ENCODE results near the gene CHID1. TPM values are rescaled to one million over a fixed set of nuclear protein-coding genes. Genes with fewer than 3 reads are reported as not detected.

Gene CHID1
- total RNA-seq, 1 donor from 2014 or later, result 72.9 TPM

DNA sequence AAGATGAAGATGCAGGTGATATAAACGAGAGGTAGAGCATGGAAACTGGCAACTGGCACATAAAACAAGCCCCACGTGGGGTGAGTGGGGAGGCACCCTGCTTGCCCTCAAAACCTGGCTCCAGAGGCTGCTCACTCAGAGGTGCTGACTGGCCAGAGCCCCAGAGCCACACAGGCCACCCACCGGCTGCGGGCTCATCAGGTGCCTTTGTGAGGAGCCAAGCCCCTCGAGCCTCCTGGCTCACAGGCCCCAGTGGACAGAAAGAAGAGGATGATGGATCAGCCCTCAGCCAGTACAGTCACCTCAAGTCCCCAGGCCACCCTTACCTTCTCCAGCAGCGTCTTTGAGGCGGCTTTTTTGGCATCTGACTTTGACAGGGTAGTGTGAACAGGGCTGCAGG lies 6.2 kb downstream of the CHID1 start:
- no peak overlapping the region for H3K27ac ChIP-seq
- intact Hi-C loops (cut with DNase I), result no loop called here
- no peak for DNase-seq (ENCODE audit: extremely low spot score in 2 of 2)
- H3K4me1 ChIP-seq, result peaks cover 9% of the 10 kb centered on the region
- H3K4me3 ChIP-seq, result no peak overlapping the region
- TF ChIP-seq, protein P1, sequence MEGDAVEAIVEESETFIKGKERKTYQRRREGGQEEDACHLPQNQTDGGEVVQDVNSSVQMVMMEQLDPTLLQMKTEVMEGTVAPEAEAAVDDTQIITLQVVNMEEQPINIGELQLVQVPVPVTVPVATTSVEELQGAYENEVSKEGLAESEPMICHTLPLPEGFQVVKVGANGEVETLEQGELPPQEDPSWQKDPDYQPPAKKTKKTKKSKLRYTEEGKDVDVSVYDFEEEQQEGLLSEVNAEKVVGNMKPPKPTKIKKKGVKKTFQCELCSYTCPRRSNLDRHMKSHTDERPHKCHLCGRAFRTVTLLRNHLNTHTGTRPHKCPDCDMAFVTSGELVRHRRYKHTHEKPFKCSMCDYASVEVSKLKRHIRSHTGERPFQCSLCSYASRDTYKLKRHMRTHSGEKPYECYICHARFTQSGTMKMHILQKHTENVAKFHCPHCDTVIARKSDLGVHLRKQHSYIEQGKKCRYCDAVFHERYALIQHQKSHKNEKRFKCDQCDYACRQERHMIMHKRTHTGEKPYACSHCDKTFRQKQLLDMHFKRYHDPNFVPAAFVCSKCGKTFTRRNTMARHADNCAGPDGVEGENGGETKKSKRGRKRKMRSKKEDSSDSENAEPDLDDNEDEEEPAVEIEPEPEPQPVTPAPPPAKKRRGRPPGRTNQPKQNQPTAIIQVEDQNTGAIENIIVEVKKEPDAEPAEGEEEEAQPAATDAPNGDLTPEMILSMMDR (IDR thresholded peaks at IDR 0.05), result no peak
- TF ChIP-seq POLR2AphosphoS5 (IDR thresholded peaks at IDR 0.05; ENCODE audit: insufficient read depth in 1 of 2, low read depth in 1 of 2) (no peak), POLR2A (IDR thresholded peaks at IDR 0.05) (no peak)
- no peaks in the 10 kb centered on the region for H3K27me3 ChIP-seq
- H3K36me3 ChIP-seq, result peaks cover 3 to 51% of the 10 kb centered on the region in 2 donors
- H3K9me3 ChIP-seq, result no peaks in the 10 kb centered on the region

DNA sequence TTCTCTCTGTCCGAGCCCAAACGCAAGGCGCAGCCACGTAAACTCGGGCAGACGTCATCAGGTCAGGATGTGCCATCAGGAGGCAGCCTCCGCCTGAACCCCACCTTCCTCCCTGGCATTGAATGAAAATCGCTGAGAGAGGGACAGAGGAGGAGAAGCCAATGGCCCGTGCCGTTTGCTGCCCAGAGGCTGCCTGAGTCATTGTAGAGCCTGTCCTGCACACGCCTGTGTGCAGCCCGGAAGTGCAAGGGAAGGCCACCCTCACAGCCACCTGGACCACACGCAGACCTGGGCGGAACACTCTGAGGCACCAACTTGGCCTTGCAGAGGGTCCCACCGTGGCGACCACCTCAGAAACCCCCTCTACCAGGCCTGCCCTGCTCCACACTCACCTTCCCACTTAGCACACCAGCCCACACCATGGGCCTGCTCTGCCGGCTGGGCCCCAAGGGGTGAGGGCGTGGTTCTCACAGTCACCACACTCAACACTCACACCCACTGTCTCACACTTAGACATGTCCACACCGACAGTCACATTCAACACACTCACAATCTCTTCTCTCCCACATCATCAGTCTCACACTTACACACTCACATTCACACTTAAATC lies 9.1 kb downstream of the CHID1 start:
- peaks cover 3 to 60% of the 10 kb centered on the region in 2 donors for H3K36me3 ChIP-seq
- H3K27ac ChIP-seq, result no peak overlapping the region
- intact Hi-C loops (cut with DNase I), result no loop called here
- H3K4me1 ChIP-seq, result no peaks in the 10 kb centered on the region
- no peak overlapping the region for H3K4me3 ChIP-seq
- DNase-seq (ENCODE audit: extremely low spot score in 2 of 2), result no peak
- no peaks in the 10 kb centered on the region for H3K27me3 ChIP-seq
- H3K9me3 ChIP-seq, result no peaks in the 10 kb centered on the region
- TF ChIP-seq POLR2A (IDR thresholded peaks at IDR 0.05) (no peak), POLR2AphosphoS5 (IDR thresholded peaks at IDR 0.05; ENCODE audit: insufficient read depth in 1 of 2, low read depth in 1 of 2) (no peak)
- TF ChIP-seq, protein P1 (IDR thresholded peaks at IDR 0.05), result no peak

DNA sequence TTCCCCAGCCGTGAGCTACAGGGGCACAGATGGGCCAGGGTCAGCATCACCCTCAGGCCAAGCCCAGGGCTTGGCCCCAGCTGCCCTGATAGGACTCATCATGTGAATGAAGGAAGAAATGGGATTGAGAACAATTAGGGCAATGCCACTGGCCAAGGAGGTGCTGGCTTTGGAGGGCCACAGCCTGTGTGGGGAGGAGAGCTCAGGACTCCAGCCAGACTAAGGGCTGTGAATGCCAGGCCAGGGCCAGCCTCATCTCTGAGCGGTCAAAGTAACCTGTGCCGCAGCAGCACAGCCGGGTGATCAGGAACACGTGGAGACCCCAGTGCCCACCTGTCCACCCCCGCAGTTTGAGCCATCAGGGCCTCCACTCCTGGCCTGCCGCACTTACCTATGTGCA lies 10.1 kb downstream of the CHID1 start:
- Histone ChIP-seq H3K36me3 (peaks cover 3 to 60% of the 10 kb centered on the region in 2 donors), H3K27me3 (no peaks in the 10 kb centered on the region), H3K4me1 (no peaks in the 10 kb centered on the region), H3K27ac (no peak overlapping the region), H3K9me3 (no peaks in the 10 kb centered on the region), H3K4me3 (no peak overlapping the region)
- no peak for DNase-seq (ENCODE audit: extremely low spot score in 2 of 2)
- intact Hi-C loops (cut with DNase I), result no loop called here
- TF ChIP-seq, protein P1 (IDR thresholded peaks at IDR 0.05), result no peak
- TF ChIP-seq POLR2A (IDR thresholded peaks at IDR 0.05) (no peak), POLR2AphosphoS5 (IDR thresholded peaks at IDR 0.05; ENCODE audit: insufficient read depth in 1 of 2, low read depth in 1 of 2) (no peak)

DNA sequence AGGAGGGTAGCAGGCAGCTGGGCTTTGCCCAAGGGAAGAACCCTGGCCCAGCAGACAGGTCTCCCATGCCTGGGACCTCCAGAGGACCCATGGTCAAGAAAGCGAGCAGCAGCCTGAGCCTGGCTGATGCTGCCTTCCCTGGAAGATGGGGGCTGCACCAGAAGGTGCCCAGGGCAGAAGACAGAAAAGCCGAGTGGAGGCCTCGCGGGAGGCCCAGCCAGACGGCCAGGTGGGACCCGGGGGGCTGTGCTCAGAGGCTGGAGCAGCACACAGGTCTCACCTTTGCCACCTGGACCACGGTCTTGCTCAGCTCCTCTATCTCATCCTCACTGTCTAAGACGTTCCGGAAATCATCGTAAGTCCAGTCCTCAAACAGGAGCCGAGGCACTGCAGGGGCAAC lies 10.9 kb downstream of the CHID1 start:
- no peaks in the 10 kb centered on the region for H3K27me3 ChIP-seq
- no peak overlapping the region for H3K4me3 ChIP-seq
- intact Hi-C loops (cut with DNase I), result no loop called here
- no peaks in the 10 kb centered on the region for H3K4me1 ChIP-seq
- no peaks in the 10 kb centered on the region for H3K9me3 ChIP-seq
- peaks cover 3 to 60% of the 10 kb centered on the region in 2 donors for H3K36me3 ChIP-seq
- TF ChIP-seq POLR2AphosphoS5 (IDR thresholded peaks at IDR 0.05; ENCODE audit: insufficient read depth in 1 of 2, low read depth in 1 of 2), result no peak
- TF ChIP-seq POLR2A (IDR thresholded peaks at IDR 0.05), result no peak
- TF ChIP-seq, protein P1 (IDR thresholded peaks at IDR 0.05), result no peak
- DNase-seq (ENCODE audit: extremely low spot score in 2 of 2), result no peak
- no peak overlapping the region for H3K27ac ChIP-seq

DNA sequence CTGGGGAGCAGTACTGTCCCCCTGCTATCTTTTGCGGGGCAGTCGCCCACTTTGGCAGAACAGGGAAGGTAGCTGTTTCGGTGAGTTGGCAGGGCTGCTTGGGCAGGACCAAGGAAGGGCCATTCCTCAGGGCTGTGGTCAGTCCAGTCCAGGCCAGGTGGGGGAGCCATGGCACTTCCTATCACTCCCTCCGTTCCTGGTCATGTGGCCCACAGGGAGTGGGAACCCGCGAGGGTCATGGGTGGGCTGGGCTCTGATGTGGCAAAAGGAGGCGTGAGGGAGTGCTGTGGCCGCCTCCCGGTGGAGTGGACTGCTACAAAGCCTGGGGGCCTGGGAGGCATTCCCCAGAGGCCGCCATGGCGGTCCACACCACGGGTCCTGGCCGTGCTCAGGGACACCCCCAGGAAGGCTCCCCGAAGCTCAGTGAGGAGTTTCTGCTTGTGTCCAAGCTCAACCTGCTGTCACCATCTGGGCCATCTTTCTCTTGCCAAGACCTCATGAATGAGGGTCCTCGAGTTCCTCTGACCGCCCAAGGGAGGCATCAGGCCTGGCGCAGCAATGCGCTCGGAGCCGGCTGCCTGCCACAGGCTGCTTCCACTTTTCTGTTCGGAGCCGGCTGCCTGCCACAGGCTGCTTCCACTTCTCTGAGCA lies 11.9 kb downstream of the CHID1 start:
- no peak overlapping the region for H3K4me3 ChIP-seq
- intact Hi-C loops (cut with DNase I), result no loop called here
- H3K27ac ChIP-seq, result no peak overlapping the region
- no peaks in the 10 kb centered on the region for H3K4me1 ChIP-seq
- TF ChIP-seq, protein P1 (IDR thresholded peaks at IDR 0.05), result no peak
- TF ChIP-seq POLR2A (IDR thresholded peaks at IDR 0.05) (no peak), POLR2AphosphoS5 (IDR thresholded peaks at IDR 0.05; ENCODE audit: insufficient read depth in 1 of 2, low read depth in 1 of 2) (no peak)
- peaks cover 3 to 50% of the 10 kb centered on the region in 2 donors for H3K36me3 ChIP-seq
- H3K9me3 ChIP-seq, result no peaks in the 10 kb centered on the region
- no peaks in the 10 kb centered on the region for H3K27me3 ChIP-seq
- DNase-seq (ENCODE audit: extremely low spot score in 2 of 2), result no peak
